A549 (cell line): Measurements from ENCODE around the gene ZG16B. TPM values are rescaled to one million over a fixed set of nuclear protein-coding genes. Genes with fewer than 3 reads are reported as not detected.

ENCODE experiments used
- ATAC-seq, 2 experiments: fragments of 200-7000 bp in 1 of 2; fragments of >200 bp in 1 of 2; cut with Nextera tagmentation in 1 of 2; cut with Tn5 transposase in 1 of 2; 3 replicates each; pipeline versions ENCODE4 v1.8.0 to v1.9.1; 2018 to 2020; ENCODE audit warnings: mild to moderate bottlenecking in 1 of 2, moderate library complexity in 1 of 2
- CTCF ChIA-PET: fragments of 300-600 bp; sonication (Branson Sonifier 250); formaldehyde crosslinking; extraction: SDS; loops from one replicate; lab custom pipeline; 2021; ENCODE audit warnings: antibody characterized with exemption, inconsistent platforms; lab: Yijun Ruan, JAX
- POLR2A ChIA-PET: fragments of 350-600 bp; formaldehyde crosslinking; extraction: SDS; loops from one replicate; lab custom pipeline; 2021; ENCODE audit warnings: antibody characterized with exemption, inconsistent platforms; lab: Yijun Ruan, JAX
- DNase-seq, 2 experiments: peaks; one replicate each; pipeline versions ENCODE4 v3.0.0 to v3.0.0-alpha.2; 2011 to 2016; ENCODE audit warnings: low read depth in 1 of 2, low spot score in 1 of 2
- FAIRE-seq: peaks from 2 replicates; lab custom pipeline; 2011; peaks lifted over from hg19 to GRCh38; lab: Jason Lieb, UNC
- H3K27ac ChIP-seq, 2 experiments: fragments of >200 bp; sonication (Bioruptor Twin); formaldehyde crosslinking; 3 replicates each; pipeline ENCODE4 v1.5.1; 2016 to 2017
- H3K4me1 ChIP-seq: fragments of >200 bp; sonication (Bioruptor Twin); formaldehyde crosslinking; 3 replicates; pipeline ENCODE4 v1.6.1; 2016
- H3K4me2 ChIP-seq: fragments of >200 bp; sonication (Bioruptor Twin); formaldehyde crosslinking; 3 replicates; pipeline ENCODE4 v1.6.1; 2016
- H3K4me3 ChIP-seq: fragments of >200 bp; sonication (Bioruptor Twin); formaldehyde crosslinking; 3 replicates; pipeline ENCODE4 v1.5.1; 2016
- H3K9me3 ChIP-seq: fragments of >200 bp; sonication (Bioruptor Twin); formaldehyde crosslinking; 3 replicates; pipeline ENCODE4 v1.6.1; 2016
- CHD2 ChIP-seq: fragments of 150-350 bp; IDR thresholded peaks from 2 replicates; pipeline ENCODE4 v1.6.1; 2014; ENCODE audit warnings: low read length; ENCODE audit not compliant: partially characterized antibody
- E2F6 ChIP-seq: IDR thresholded peaks from 2 replicates; pipeline ENCODE4 v1.6.1; 2012; ENCODE audit warnings: low read depth, borderline replicate concordance
- EP300 ChIP-seq, 2 experiments: fragments of >200 bp; sonication (Bioruptor Twin); formaldehyde crosslinking; IDR thresholded peaks; 2 replicates in 1 of 2; 3 replicates in 1 of 2; pipeline ENCODE4 v1.6.1; 2016 to 2017
- HDAC2 ChIP-seq: fragments of 200-600 bp; sonication (generic); IDR thresholded peaks from 2 replicates; pipeline ENCODE4 v1.6.1; 2016
- MAX ChIP-seq: IDR thresholded peaks from 2 replicates; pipeline ENCODE4 v1.6.1; 2012
- NPAS2 ChIP-seq: fragments of 250-450 bp; sonication (Bioruptor Pico); IDR thresholded peaks from 2 replicates; pipeline ENCODE4 v1.8.0; 2022; ENCODE audit warnings: mild to moderate bottlenecking, moderate library complexity, borderline replicate concordance
- PHF8 ChIP-seq: fragments of 200-600 bp; sonication (generic); IDR thresholded peaks from 2 replicates; pipeline ENCODE4 v1.6.1; 2016; ENCODE audit warnings: low read depth, mild to moderate bottlenecking, antibody characterized with exemption, moderate library complexity, borderline replicate concordance
- RARB ChIP-seq: fragments of 250-450 bp; sonication (Bioruptor Pico); IDR thresholded peaks from 2 replicates; pipeline ENCODE4 v1.8.0; 2021; ENCODE audit warnings: mild to moderate bottlenecking, moderate library complexity
- RFX5 ChIP-seq: fragments of 450-650 bp; IDR thresholded peaks from 2 replicates; pipeline ENCODE4 v1.7.1; 2014; ENCODE audit warnings: antibody characterized with exemption, mild to moderate bottlenecking, moderate library complexity
- RNF2 ChIP-seq: fragments of 200-600 bp; sonication (generic); IDR thresholded peaks from 2 replicates; pipeline ENCODE4 v1.6.1; 2016; ENCODE audit warnings: low read depth, mild to moderate bottlenecking, antibody characterized with exemption, moderate library complexity, borderline replicate concordance
- TP53 ChIP-seq: fragments of 250-450 bp; sonication (Bioruptor Pico); IDR thresholded peaks from 2 replicates; pipeline ENCODE4 v1.5.0; 2021; ENCODE audit warnings: mild to moderate bottlenecking, moderate library complexity
- ZC3H11A ChIP-seq: fragments of 450-650 bp; IDR thresholded peaks from 2 replicates; pipeline ENCODE4 v1.6.1; 2014; ENCODE audit warnings: antibody characterized with exemption, mild to moderate bottlenecking
- ZFP36 ChIP-seq: fragments of 450-650 bp; IDR thresholded peaks from 2 replicates; pipeline ENCODE4 v1.6.1; 2014; ENCODE audit warnings: borderline replicate concordance; ENCODE audit not compliant: partially characterized antibody
- WGBS: methylation state at CpG from one replicate; pipeline ENCODE4 v1.1.6; 2017; ENCODE audit errors: missing lambda C conversion rate; 5-methylcytosine and 5-hydroxymethylcytosine counted together
- polyA plus RNA-seq, 4 experiments: library from polyadenylated mRNA; depleted of rRNA in 3 of 4; stranded (reverse); fragments of >200 nt; fragmentation: RNase III in 1 of 4; extraction: RNeasy Plus Mini Kit Qiagen cat#74134 plus additional on column Dnase treatment in 1 of 4; gene quantifications; 2 replicates in 3 of 4; 3 replicates in 1 of 4; pipeline ENCODE4 v1.2.3, GENCODE V29; 2011 to 2017
- TF ChIP-seq, protein P1 (sequence below): IDR thresholded peaks from 2 replicates; pipeline ENCODE4 v1.6.1; 2012
- TF ChIP-seq, protein P2 (sequence below): fragments of 450-650 bp; IDR thresholded peaks from 2 replicates; pipeline ENCODE4 v1.6.1; 2014; ENCODE audit warnings: antibody characterized with exemption

ZG16B gene
- polyA plus RNA-seq, 2 of the 4 experiments (the other 2 are of a cell fraction): 0.40 to 0.85 TPM

DNA sequence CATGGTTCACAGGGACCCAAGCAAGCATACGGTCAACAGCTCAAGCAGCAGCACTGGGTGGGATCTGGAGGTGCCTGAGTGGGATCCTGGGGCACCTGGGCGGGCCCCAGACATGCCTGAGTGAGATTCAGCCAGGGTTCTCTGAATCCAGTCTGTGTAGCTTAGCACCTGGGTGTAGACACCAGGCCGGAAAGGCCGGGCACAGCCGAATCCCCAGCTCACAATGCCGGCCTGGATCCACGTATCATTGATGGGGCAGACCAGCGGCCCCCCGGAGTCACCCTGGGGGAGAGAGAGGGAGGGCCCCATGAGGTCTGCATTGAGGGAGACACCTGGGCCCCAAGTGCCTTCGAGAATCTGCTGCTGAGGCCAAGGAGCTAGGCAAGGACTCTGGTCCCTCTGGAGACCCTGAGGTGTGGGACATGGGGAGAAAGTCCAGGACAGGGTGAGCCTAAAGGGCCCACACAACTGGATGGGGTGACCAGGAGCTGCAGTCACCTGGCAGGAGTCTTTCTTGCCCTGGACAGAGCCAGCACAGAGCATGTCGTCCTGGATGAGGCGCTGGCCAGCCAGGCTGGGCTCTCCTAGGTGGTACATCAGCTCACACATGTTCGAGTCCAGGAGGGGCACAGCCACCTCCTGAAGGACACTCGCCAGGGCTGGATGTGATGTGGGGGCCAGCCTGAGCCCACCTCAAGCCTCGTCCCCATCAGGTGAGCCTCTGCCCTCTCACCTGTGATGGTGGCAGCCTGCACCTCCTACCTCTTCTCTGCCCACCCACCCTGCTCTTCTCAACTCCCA lies 9.7 kb downstream of the ZG16B start:
- DNase-seq (no peak), ATAC-seq (no peak), FAIRE-seq (no peak)
- H3K4me3 ChIP-seq: no peak overlapping the region
- H3K4me1 ChIP-seq: peaks cover 41% of the 10 kb centered on the region
- TF ChIP-seq ZFP36 (no peak), ZC3H11A (no peak)
- TF ChIP-seq, protein P1, sequence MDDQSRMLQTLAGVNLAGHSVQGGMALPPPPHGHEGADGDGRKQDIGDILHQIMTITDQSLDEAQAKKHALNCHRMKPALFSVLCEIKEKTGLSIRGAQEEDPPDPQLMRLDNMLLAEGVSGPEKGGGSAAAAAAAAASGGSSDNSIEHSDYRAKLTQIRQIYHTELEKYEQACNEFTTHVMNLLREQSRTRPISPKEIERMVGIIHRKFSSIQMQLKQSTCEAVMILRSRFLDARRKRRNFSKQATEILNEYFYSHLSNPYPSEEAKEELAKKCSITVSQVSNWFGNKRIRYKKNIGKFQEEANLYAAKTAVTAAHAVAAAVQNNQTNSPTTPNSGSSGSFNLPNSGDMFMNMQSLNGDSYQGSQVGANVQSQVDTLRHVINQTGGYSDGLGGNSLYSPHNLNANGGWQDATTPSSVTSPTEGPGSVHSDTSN: no peak
- WGBS: 78% methylated on average over 14 of the region's 15 CpGs
- no peak overlapping the region; the same call in 2 of the 3 replicates for H3K4me2 ChIP-seq
- no peaks in the 10 kb centered on the region for H3K9me3 ChIP-seq
- POLR2A ChIA-PET: interaction anchor here (1.0 to 3.2 kb wide), 5 partner anchors 19 to 157 kb away, joined by 3 to 52 read pairs (median 6); partner anchors contain the start of genes FLYWCH2 and KCTD5
- peak overlapping the region; percentile 60 to 90 for H3K27ac ChIP-seq
- CTCF ChIA-PET: interaction anchor here (0.6 to 3.8 kb wide), 32 partner anchors 11 to 87 kb away, joined by 3 to 295 read pairs (median 8); partner anchors contain the start of genes ELOB, FLYWCH1, FLYWCH2 and ZG16B

DNA sequence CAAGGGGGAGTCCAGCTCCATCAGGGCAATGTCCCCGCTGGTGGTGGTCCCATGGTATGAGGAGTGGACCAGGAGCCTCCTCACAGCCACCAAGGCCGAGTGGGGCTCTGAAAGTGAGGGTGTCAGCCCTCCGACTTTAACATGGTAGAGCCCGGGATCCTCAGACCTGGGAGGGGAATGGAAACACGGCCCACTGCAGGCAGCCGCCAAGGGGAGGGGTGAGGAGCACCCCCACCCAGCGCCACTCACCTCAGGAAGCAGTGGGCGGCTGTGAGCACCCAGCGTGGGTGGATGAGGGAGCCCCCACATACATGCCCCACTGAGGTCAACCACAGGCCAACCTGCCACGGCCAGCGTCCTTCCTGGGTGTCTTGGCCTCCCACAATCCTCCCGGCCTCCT lies 10.8 kb downstream of the ZG16B start:
- Histone ChIP-seq H3K4me1 (peaks cover 38% of the 10 kb centered on the region), H3K4me3 (no peak overlapping the region), H3K9me3 (no peaks in the 10 kb centered on the region), H3K27ac (peak overlapping the region in 1 of 2 experiments; percentile 90; a peak in 2 of 6 replicates), H3K4me2 (no peak overlapping the region)
- ATAC-seq (no peak), FAIRE-seq (no peak), DNase-seq (no peak)
- 82% methylated on average over 9 of the region's 12 CpGs for WGBS
- ChIA-PET POLR2A (interaction anchor here (3.2 kb wide), 1 partner anchor 27 kb away, joined by 52 read pairs; no protein-coding TSS in a partner anchor), CTCF (interaction anchor here (1.0 to 3.8 kb wide), 4 partner anchors 11 to 77 kb away, joined by 3 to 295 read pairs (median 89); partner anchors contain the start of gene FLYWCH1)
- TF ChIP-seq, protein P2, sequence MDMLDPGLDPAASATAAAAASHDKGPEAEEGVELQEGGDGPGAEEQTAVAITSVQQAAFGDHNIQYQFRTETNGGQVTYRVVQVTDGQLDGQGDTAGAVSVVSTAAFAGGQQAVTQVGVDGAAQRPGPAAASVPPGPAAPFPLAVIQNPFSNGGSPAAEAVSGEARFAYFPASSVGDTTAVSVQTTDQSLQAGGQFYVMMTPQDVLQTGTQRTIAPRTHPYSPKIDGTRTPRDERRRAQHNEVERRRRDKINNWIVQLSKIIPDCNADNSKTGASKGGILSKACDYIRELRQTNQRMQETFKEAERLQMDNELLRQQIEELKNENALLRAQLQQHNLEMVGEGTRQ: no peak
- no peak for TF ChIP-seq PHF8
- no peak for TF ChIP-seq HDAC2
- TF ChIP-seq MAX: no peak
- TF ChIP-seq RARB (CRISPR knock-in tag): no peak
- no peak for TF ChIP-seq CHD2
- no peak for TF ChIP-seq RNF2
- TF ChIP-seq NPAS2 (CRISPR knock-in tag): no peak
- no peak for TF ChIP-seq RFX5
- TF ChIP-seq E2F6: no peak
- no peak for TF ChIP-seq EP300 (IDR thresholded peaks at IDR 0.05)

- DNase-seq: no peak
- Histone ChIP-seq H3K4me1 (peaks cover 37% of the 10 kb centered on the region), H3K4me2 (no peak overlapping the region), H3K27ac (peak overlapping the region in 1 of 2 experiments; percentile 90; a peak in 3 of 6 replicates), H3K4me3 (no peak overlapping the region), H3K9me3 (no peaks in the 10 kb centered on the region)
- POLR2A ChIA-PET: no interaction called here
- CTCF ChIA-PET: interaction anchor here (0.5 to 5.1 kb wide), 7 partner anchors 10 to 85 kb away, joined by 3 to 55 read pairs (median 6); no protein-coding TSS in a partner anchor
- 85% methylated on average over 16 of the region's 18 CpGs for WGBS
- no peak for ATAC-seq
- no peak for FAIRE-seq
- TF ChIP-seq E2F6 (no peak), TP53 (CRISPR knock-in tag) (no peak)
Observed at GRCh38 chr16:2841606-2842339, 11.7 kb downstream of the ZG16B start.
